ENCODE data around the gene RALGAPA2. TPM values are rescaled to one million over a fixed set of nuclear protein-coding genes. Genes with fewer than 3 reads are reported as not detected.

Gene RALGAPA2
- total RNA-seq, result 21.8 and 31.8 TPM in 2 replicates

- DNase-seq (ENCODE audit: low read depth, low spot score), result peak; percentile 98
Measured at GRCh38 chr20:20712474-20713243, at the start of gene RALGAPA2. TSS of gene RALGAPA2 (minus strand) at chr20:20712644. CDS start at chr20:20712480, 164 bp downstream.

- DNase-seq (ENCODE audit: low read depth, low spot score), result peak; percentile 64
Measured at GRCh38 chr20:20761301-20761700, 48.9 kb upstream of the RALGAPA2 start.

- DNase-seq (ENCODE audit: low read depth, low spot score), result no peak
Measured at GRCh38 chr20:20759132-20759531, 46.7 kb upstream of the RALGAPA2 start.

- DNase-seq (ENCODE audit: low read depth, low spot score), result no peak
Measured at GRCh38 chr20:20755674-20756319, 43.4 kb upstream of the RALGAPA2 start.

GRCh38 chr20:20755231-20755630, 42.8 kb upstream of the RALGAPA2 start:
- DNase-seq (ENCODE audit: low read depth, low spot score), result no peak

- no peak for DNase-seq (ENCODE audit: low read depth, low spot score)
Measured at GRCh38 chr20:20754714-20755113, 42.3 kb upstream of the RALGAPA2 start.

GRCh38 chr20:20752712-20753111, 40.3 kb upstream of the RALGAPA2 start:
- peak; percentile 72 for DNase-seq (ENCODE audit: low read depth, low spot score)

GRCh38 chr20:20747298-20747697, 34.9 kb upstream of the RALGAPA2 start:
- no peak for DNase-seq (ENCODE audit: low read depth, low spot score)

GRCh38 chr20:20744170-20744725, 31.8 kb upstream of the RALGAPA2 start:
- DNase-seq (ENCODE audit: low read depth, low spot score), result no peak

- DNase-seq (ENCODE audit: low read depth, low spot score), result peak; percentile 86
Measured at GRCh38 chr20:20743511-20744169, 31.2 kb upstream of the RALGAPA2 start.

- no peak for DNase-seq (ENCODE audit: low read depth, low spot score)
Measured at GRCh38 chr20:20741087-20742045, 28.9 kb upstream of the RALGAPA2 start.

GRCh38 chr20:20740541-20740940, 28.1 kb upstream of the RALGAPA2 start:
- DNase-seq (ENCODE audit: low read depth, low spot score), result no peak

GRCh38 chr20:20737158-20737557, 24.7 kb upstream of the RALGAPA2 start:
- no peak for DNase-seq (ENCODE audit: low read depth, low spot score)

- no peak for DNase-seq (ENCODE audit: low read depth, low spot score)
Measured at GRCh38 chr20:20736303-20736702, 23.9 kb upstream of the RALGAPA2 start.

GRCh38 chr20:20734475-20734948, 22.1 kb upstream of the RALGAPA2 start:
- peak; percentile 78 for DNase-seq (ENCODE audit: low read depth, low spot score)

GRCh38 chr20:20733943-20734342, 21.5 kb upstream of the RALGAPA2 start:
- no peak for DNase-seq (ENCODE audit: low read depth, low spot score)

GRCh38 chr20:20732641-20733040, 20.2 kb upstream of the RALGAPA2 start:
- DNase-seq (ENCODE audit: low read depth, low spot score), result no peak

GRCh38 chr20:20731945-20732296, 19.5 kb upstream of the RALGAPA2 start:
- peak; percentile 79 for DNase-seq (ENCODE audit: low read depth, low spot score)

- peak; percentile 86 for DNase-seq (ENCODE audit: low read depth, low spot score)
Measured at GRCh38 chr20:20731000-20731944, 18.8 kb upstream of the RALGAPA2 start.

GRCh38 chr20:20729563-20729962, 17.1 kb upstream of the RALGAPA2 start:
- DNase-seq (ENCODE audit: low read depth, low spot score), result no peak

Measured in pulmonary artery endothelial cell (primary cell).